HepG2 (cell line): ENCODE results near the gene SDK1. TPM values are rescaled to one million over a fixed set of nuclear protein-coding genes. Genes with fewer than 3 reads are reported as not detected.

Experiments
- ATAC-seq: fragments of 200-7000 bp; cut with Tn5 transposase; 3 replicates; pipeline ENCODE4 v1.9.1; 2020; ENCODE audit warnings: mild to moderate bottlenecking, moderate library complexity
- BruUV-seq: library from RNA; stranded (reverse); fragments of 400-500 nt; replicated peaks from 2 replicates; lab custom pipeline; 2021; lab: Mats Ljungman, UMichigan
- CTCF ChIA-PET: fragments of 300-600 bp; formaldehyde crosslinking; extraction: SDS; loops from one replicate; lab custom pipeline; 2021; ENCODE audit warnings: low total read pairs, inconsistent platforms, low intra/inter-chr PET ratio; lab: Yijun Ruan, JAX
- POLR2A ChIA-PET: fragments of 350-600 bp; sonication (Branson Sonifier 250); formaldehyde crosslinking; loops from one replicate; lab custom pipeline; 2020; ENCODE audit warnings: antibody characterized with exemption, inconsistent platforms; lab: Yijun Ruan, JAX
- DNase-seq: peaks from one replicate; pipeline ENCODE4 v3.0.0-alpha.2; 2015; ENCODE audit warnings: low spot score
- FAIRE-seq: peaks from 3 replicates; lab custom pipeline; 2011; peaks lifted over from hg19 to GRCh38; lab: Jason Lieb, UNC
- H2AFZ ChIP-seq: one replicate; pipeline ENCODE4 v1.6.1; 2011; ENCODE audit warnings: low read length, inconsistent platforms
- H3K27ac ChIP-seq: fragments of 300-600 bp; 3 replicates; pipeline ENCODE4 v1.8.0; 2011; ENCODE audit warnings: mixed run types, mild to moderate bottlenecking, mixed read lengths, low read length, inconsistent platforms; ENCODE audit not compliant: insufficient read depth; ENCODE audit errors: extremely low read length
- H3K27me3 ChIP-seq, 2 experiments: fragments of 200-600 bp in 1 of 2; 2 replicates in 1 of 2; 3 replicates in 1 of 2; pipeline versions ENCODE4 v1.6.0 to v1.8.0; 2011; ENCODE audit warnings: low read length in 2 of 2, mild to moderate bottlenecking in 2 of 2, moderate library complexity in 2 of 2, inconsistent platforms in 1 of 2; ENCODE audit not compliant: insufficient read depth in 2 of 2, control insufficient read depth in 1 of 2
- H3K36me3 ChIP-seq, 2 experiments: fragments of 200-600 bp in 1 of 2; replicated peaks in 1 of 2; 2 replicates in 1 of 2; 3 replicates in 1 of 2; pipeline versions ENCODE4 v1.5.1 to v1.8.0; 2011; ENCODE audit warnings: low read length in 2 of 2, inconsistent platforms in 1 of 2; ENCODE audit not compliant: insufficient read depth in 2 of 2, control insufficient read depth in 1 of 2
- H3K4me1 ChIP-seq: 2 replicates; pipeline ENCODE4 v1.5.1; 2012; ENCODE audit warnings: low read length, inconsistent platforms; ENCODE audit not compliant: insufficient read depth
- H3K4me2 ChIP-seq: 2 replicates; pipeline ENCODE4 v1.6.0; 2011; ENCODE audit warnings: low read depth, low read length, inconsistent platforms
- H3K4me3 ChIP-seq, 3 experiments: fragments of 200-600 bp in 1 of 3; sonication (generic), shearing (Covaris generic) in 1 of 3; replicated peaks in 1 of 3; 2 replicates each; pipeline ENCODE4 v1.5.1; 2011 to 2016; ENCODE audit warnings: low read length in 3 of 3, inconsistent platforms in 2 of 3, low read depth in 2 of 3, mild to moderate bottlenecking in 2 of 3, control low read depth in 1 of 3, mixed read lengths in 1 of 3; ENCODE audit not compliant: insufficient read depth in 1 of 3
- H3K79me2 ChIP-seq: one replicate; pipeline ENCODE4 v1.6.1; 2011; ENCODE audit warnings: low read length, inconsistent platforms; ENCODE audit not compliant: insufficient read depth
- H3K9ac ChIP-seq: 2 replicates; pipeline ENCODE4 v1.6.0; 2011; ENCODE audit warnings: mild to moderate bottlenecking, low read depth, low read length, inconsistent platforms; ENCODE audit not compliant: insufficient read depth
- H3K9me3 ChIP-seq: 2 replicates; pipeline ENCODE4 v1.5.1; 2012; ENCODE audit warnings: mild to moderate bottlenecking, low read length
- H4K20me1 ChIP-seq: 2 replicates; pipeline ENCODE4 v1.6.0; 2011; ENCODE audit warnings: inconsistent platforms, mild to moderate bottlenecking, low read length, moderate library complexity; ENCODE audit not compliant: insufficient read depth
- KLF9 ChIP-seq: IDR thresholded peaks from 2 replicates; pipeline ENCODE4 v1.6.1; 2016; ENCODE audit warnings: low read depth
- PRDM15 ChIP-seq: sonication (generic); formaldehyde crosslinking; IDR thresholded peaks from 2 replicates; pipeline ENCODE4 v1.4.0; 2020; ENCODE audit warnings: missing genetic modification reagents
- ZNF251 ChIP-seq: sonication (generic); formaldehyde crosslinking; IDR thresholded peaks from 2 replicates; pipeline ENCODE4 v1.9.0; 2021; ENCODE audit warnings: mild to moderate bottlenecking, missing genetic modification reagents
- ZNF329 ChIP-seq: sonication (generic); formaldehyde crosslinking; IDR thresholded peaks from 2 replicates; pipeline ENCODE4 v1.9.0; 2021; ENCODE audit warnings: low read depth, mild to moderate bottlenecking, missing genetic modification reagents
- WGBS: methylation state at CpG from one replicate; pipeline ENCODE4 v1.1.6; 2017; ENCODE audit warnings: low lambda C conversion rate; 5-methylcytosine and 5-hydroxymethylcytosine counted together
- in situ Hi-C: cut with HindIII; loops from 2 replicates; pipeline ENCODE4 v1.10.0; 2017; ENCODE audit warnings: low pct_unique_long_range_greater_than_20kb; ENCODE audit not compliant: extremely low pct_ligation_motif_present
- intact Hi-C: fragments of 100-400 bp; cut with micrococcal nuclease; formaldehyde crosslinking; loops from one replicate; pipeline ENCODE4 v1.10.0; 2022; ENCODE audit not compliant: unreplicated experiment
- polyA plus RNA-seq, 8 experiments: library from polyadenylated mRNA; depleted of rRNA in 3 of 8; stranded (reverse) in 7 of 8; unstranded in 1 of 8; fragments of >200 nt; fragmentation: Illumina TruSeq in 4 of 8; extraction: Trizol in 4 of 8; gene quantifications; 2 replicates each; pipeline versions ENCODE4 v1.2.1 to v1.2.3, GENCODE V29; 2011 to 2016; ENCODE audit warnings: low read depth in 4 of 8, missing spikeins in 1 of 8, mixed read lengths in 1 of 8; ENCODE audit not compliant: insufficient read depth in 1 of 8
- total RNA-seq, 5 experiments: library from RNA; depleted of rRNA; stranded (reverse); fragments of >200 nt; fragmentation: Illumina TruSeq; extraction: Trizol; gene quantifications; 2 replicates each; pipeline ENCODE4 v1.2.3, GENCODE V29; 2016; ENCODE audit warnings: low read depth in 1 of 5

Gene SDK1
- total and polyA plus RNA-seq, 2 of the 13 experiments (the other 11 are each of a cell fraction or from before 2014, with no cell fraction given) = 0.35 to 2.4 TPM

GRCh38 chr7:4208586-4208985 lies 907.5 kb downstream of the SDK1 start (continued):
- TF ChIP-seq ZNF329 (CRISPR knock-in tag) (no peak), ZNF251 (CRISPR knock-in tag) (no peak)

- Histone ChIP-seq H3K79me2 (no peaks in the 10 kb centered on the region), H2AFZ (no peak overlapping the region), H3K4me1 (peaks cover 8% of the 10 kb centered on the region), H3K27ac (no peak overlapping the region), H3K9ac (no peak overlapping the region), H3K4me2 (no peak overlapping the region), H4K20me1 (no peaks in the 10 kb centered on the region), H3K4me3 (no peak overlapping the region), H3K27me3 (no peaks in the 10 kb centered on the region), H3K9me3 (no peaks in the 10 kb centered on the region), H3K36me3 (no peaks in the 10 kb centered on the region)
- in situ Hi-C loops = no loop called here
- ATAC-seq (no peak), DNase-seq (no peak), FAIRE-seq (no peak)
- BruUV-seq = no TSS peak
- 67% methylated on average over 3 of the region's 10 CpGs for WGBS
- ChIA-PET POLR2A (no interaction called here), CTCF (no interaction called here)
- intact Hi-C loops = no loop called here
- TF ChIP-seq PRDM15 (CRISPR knock-in tag) (no peak), KLF9 (CRISPR knock-in tag) (no peak)
Observed at GRCh38 chr7:4209126-4209525, 908.1 kb downstream of the SDK1 start.
